ENCODE results near the gene KLHL29.

GRCh38 chr2:23384551-23385343 lies at the start of gene KLHL29:
- TF ChIP-seq CTCF (IDR thresholded peaks at IDR 0.05; ENCODE audit: low read depth, low read length, missing input control) (no peak), REST (IDR thresholded peaks at IDR 0.05) (no peak), YY1 (IDR thresholded peaks at IDR 0.05) (no peak), FOXA2 (IDR thresholded peaks at IDR 0.05) (no peak)

All from liver (tissue), 2 donors.